K562 (cell line): ENCODE measurements around the gene GSS. TPM values are rescaled to one million over a fixed set of nuclear protein-coding genes. Genes with fewer than 3 reads are reported as not detected.

Experiments
- ATAC-seq: fragments of 200-7000 bp; cut with Tn5 transposase; 3 replicates; pipeline ENCODE4 v1.9.1; 2020; ENCODE audit warnings: moderate library complexity
- BruUV-seq: library from RNA; stranded (reverse); fragments of 400-500 nt; replicated peaks from 2 replicates; lab custom pipeline; 2021; lab: Mats Ljungman, UMichigan
- CTCF ChIA-PET: fragments of 300-600 bp; formaldehyde crosslinking; extraction: SDS; loops from one replicate; lab custom pipeline; 2021; ENCODE audit warnings: low intra/inter-chr PET ratio; lab: Yijun Ruan, JAX
- POLR2A ChIA-PET: fragments of 300-600, 350-650 bp; sonication (Branson Sonifier 250); formaldehyde crosslinking; extraction: SDS; loops from one replicate; lab custom pipeline; 2021; ENCODE audit warnings: antibody characterized with exemption, inconsistent platforms; lab: Yijun Ruan, JAX
- DNase-seq, 4 experiments: peaks; one replicate each; pipeline versions ENCODE4 v3.0.0 to v3.0.0-alpha.2; 2011 to 2018; ENCODE audit warnings: low spot score in 3 of 4, mixed read lengths in 3 of 4; ENCODE audit errors: extremely low read depth in 1 of 4
- FAIRE-seq: peaks from 2 replicates; lab custom pipeline; 2011; peaks lifted over from hg19 to GRCh38; lab: Jason Lieb, UNC
- H2AFZ ChIP-seq: 2 replicates; pipeline ENCODE4 v1.6.0; 2011; ENCODE audit warnings: low read depth, low read length, control low read depth, inconsistent platforms
- H3K27ac ChIP-seq: fragments of 200-600 bp; 3 replicates; pipeline ENCODE4 v1.8.0; 2011; ENCODE audit warnings: low read depth, mild to moderate bottlenecking, control low read depth, inconsistent platforms, low read length, moderate library complexity, mixed read lengths; ENCODE audit errors: extremely low read depth
- H3K27me3 ChIP-seq, 2 experiments: fragments of 300-600 bp in 1 of 2; 2 replicates in 1 of 2; 3 replicates in 1 of 2; pipeline versions ENCODE4 v1.6.0 to v1.8.0; 2011; ENCODE audit warnings: inconsistent platforms in 2 of 2, low read length in 2 of 2, mild to moderate bottlenecking in 1 of 2, mixed read lengths in 1 of 2, moderate library complexity in 1 of 2; ENCODE audit not compliant: control insufficient read depth in 2 of 2, insufficient read depth in 2 of 2
- H3K36me3 ChIP-seq: fragments of 300-600 bp; 3 replicates; pipeline ENCODE4 v1.8.0; 2011; ENCODE audit warnings: mild to moderate bottlenecking, low read length, inconsistent platforms; ENCODE audit not compliant: control insufficient read depth, insufficient read depth
- H3K4me1 ChIP-seq, 2 experiments: fragments of 200-600 bp in 1 of 2; replicated peaks in 1 of 2; 2 replicates in 1 of 2; 3 replicates in 1 of 2; pipeline versions ENCODE4 v1.5.1 to v1.8.0; 2011; ENCODE audit warnings: inconsistent platforms in 2 of 2, low read length in 2 of 2, mild to moderate bottlenecking in 1 of 2, mixed read lengths in 1 of 2, moderate library complexity in 1 of 2; ENCODE audit not compliant: control insufficient read depth in 2 of 2, insufficient read depth in 2 of 2
- H3K4me2 ChIP-seq: 2 replicates; pipeline ENCODE4 v1.6.1; 2011; ENCODE audit warnings: low read length, control low read depth, inconsistent platforms, mixed read lengths; ENCODE audit not compliant: insufficient read depth
- H3K4me3 ChIP-seq: fragments of 200-600 bp; sonication (generic), shearing (Covaris generic); 2 replicates; pipeline ENCODE4 v1.5.1; 2016; ENCODE audit warnings: control low read depth, inconsistent platforms
- H3K79me2 ChIP-seq: fragments of 200-600 bp; 3 replicates; pipeline ENCODE4 v1.8.0; 2011; ENCODE audit warnings: low read length, inconsistent platforms; ENCODE audit not compliant: control insufficient read depth, insufficient read depth
- H3K9ac ChIP-seq, 2 experiments: 2 replicates each; pipeline versions ENCODE4 v1.6.0 to v1.6.1; 2011; ENCODE audit warnings: low read depth in 2 of 2, low read length in 2 of 2, control low read depth in 1 of 2, inconsistent platforms in 1 of 2, mild to moderate bottlenecking in 1 of 2, mixed read lengths in 1 of 2; ENCODE audit not compliant: insufficient read depth in 1 of 2
- H3K9me1 ChIP-seq: one replicate; pipeline ENCODE4 v1.6.0; 2011; ENCODE audit warnings: inconsistent platforms, mild to moderate bottlenecking, low read length, moderate library complexity; ENCODE audit not compliant: control insufficient read depth, insufficient read depth
- H3K9me3 ChIP-seq: replicated peaks from 2 replicates; pipeline ENCODE4 v1.5.1; 2011; ENCODE audit warnings: low read depth, low read length, inconsistent platforms; ENCODE audit not compliant: control insufficient read depth, insufficient read depth
- H4K20me1 ChIP-seq: replicated peaks from 2 replicates; pipeline ENCODE4 v1.6.1; 2011; ENCODE audit warnings: low read length, inconsistent platforms, mixed read lengths; ENCODE audit not compliant: control insufficient read depth, insufficient read depth
- POLR2G ChIP-seq: fragments of 200-400 bp; formaldehyde crosslinking; IDR thresholded peaks from 2 replicates; pipeline ENCODE4 v1.6.1; 2017; ENCODE audit warnings: low read depth, mild to moderate bottlenecking, antibody characterized with exemption, low read length, moderate library complexity
- WGBS: fragments of 100-300 bp; shearing (Covaris generic); methylation state at CpG from one replicate; pipeline ENCODE4 v1.1.6; 2016; ENCODE audit warnings: low coverage, mixed read lengths; ENCODE audit not compliant: insufficient coverage; ENCODE audit errors: missing lambda C conversion rate; 5-methylcytosine and 5-hydroxymethylcytosine counted together
- in situ Hi-C: fragments of 300-500 bp; cut with MboI; formaldehyde crosslinking; loops from 4 replicates; pipeline ENCODE4 v1.15.0; 2018; ENCODE audit warnings: inconsistent platforms, mixed read lengths
- intact Hi-C: fragments of 100-400 bp; cut with micrococcal nuclease; formaldehyde crosslinking; loops from 2 replicates; pipeline ENCODE4 v1.14.2; 2022
- polyA plus RNA-seq, 8 experiments: library from polyadenylated mRNA; depleted of rRNA in 4 of 8; stranded (reverse) in 5 of 8; unstranded in 3 of 8; fragments of >200 nt; fragmentation: Nextera tagmentation in 2 of 8; fragmentation: Illumina TruSeq in 1 of 8; extraction: Ambion mirVana in 2 of 8; extraction: Trizol in 1 of 8; gene quantifications; 2 replicates each; pipeline versions ENCODE4 v1.2.1 to v1.2.3, GENCODE V29; 2011 to 2014; ENCODE audit warnings: inconsistent platforms in 1 of 8, missing spikeins in 1 of 8
- total RNA-seq, 7 experiments: library from RNA; depleted of rRNA in 6 of 7; stranded (reverse); fragments of >200 nt in 6 of 7; fragmentation: Illumina TruSeq in 2 of 7; extraction: Trizol in 2 of 7; gene quantifications; 2 replicates each; pipeline versions ENCODE4 v1.2.1 to v1.2.3, GENCODE V29; 2011 to 2021; ENCODE audit warnings: low replicate concordance in 1 of 7
- TF ChIP-seq, protein P1 (sequence below): sonication (generic); formaldehyde crosslinking; IDR thresholded peaks from 2 replicates; pipeline ENCODE4 v1.8.0; 2022; ENCODE audit warnings: mild to moderate bottlenecking, missing genetic modification reagents

GSS gene
- total and polyA plus RNA-seq, 9 of the 15 experiments (the other 6 are each of a cell fraction or from before 2014, with no cell fraction given), result 18.4 to 165 (median 89.4) TPM

DNA sequence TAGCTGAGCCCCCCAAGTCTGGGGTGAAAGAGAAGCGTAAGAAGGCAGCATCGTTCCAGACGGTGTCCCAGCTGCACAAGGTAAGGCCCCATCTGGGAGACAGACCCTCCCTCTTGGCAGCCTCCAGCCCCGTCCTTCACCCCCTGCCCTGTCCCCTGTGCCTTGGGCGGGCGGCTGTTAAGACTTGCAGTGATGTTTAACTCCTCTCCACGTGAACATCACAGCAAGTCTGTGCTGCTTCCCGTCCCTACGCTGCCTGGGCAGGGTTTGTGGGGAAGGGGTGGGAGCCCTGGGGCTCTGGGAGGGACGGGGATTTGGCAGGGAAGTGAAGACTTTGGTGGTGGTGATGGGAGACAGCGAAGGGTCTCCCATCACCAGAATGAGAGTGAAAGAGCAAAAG lies 34.6 kb upstream of the GSS start:
- Histone ChIP-seq H3K9me3 (no peaks in the 10 kb centered on the region), H3K27me3 (no peaks in the 10 kb centered on the region), H4K20me1 (peaks cover 4% of the 10 kb centered on the region; the same call in 1 of the 2 replicates), H3K79me2 (no peaks in the 10 kb centered on the region), H3K9me1 (no peaks in the 10 kb centered on the region), H2AFZ (no peak overlapping the region), H3K4me2 (no peak overlapping the region), H3K9ac (0 out of 4 replicates have a peak overlapping the region, but pooled peaks of 1 of the 2 experiments have one; percentile 26), H3K4me3 (no peak overlapping the region)
- ChIA-PET CTCF (no interaction called here), POLR2A (interaction anchor here (3.6 kb wide), 1 partner anchor 10 kb away, joined by 17 read pairs; no protein-coding TSS in a partner anchor)
- in situ Hi-C loops, result no loop called here
- FAIRE-seq (no peak), ATAC-seq (no peak), DNase-seq (no peak)
- WGBS, result 72% methylated on average over 10 of the region's 11 CpGs
- no TSS peak for BruUV-seq
- intact Hi-C loops, result no loop called here
- TF ChIP-seq, protein P1, sequence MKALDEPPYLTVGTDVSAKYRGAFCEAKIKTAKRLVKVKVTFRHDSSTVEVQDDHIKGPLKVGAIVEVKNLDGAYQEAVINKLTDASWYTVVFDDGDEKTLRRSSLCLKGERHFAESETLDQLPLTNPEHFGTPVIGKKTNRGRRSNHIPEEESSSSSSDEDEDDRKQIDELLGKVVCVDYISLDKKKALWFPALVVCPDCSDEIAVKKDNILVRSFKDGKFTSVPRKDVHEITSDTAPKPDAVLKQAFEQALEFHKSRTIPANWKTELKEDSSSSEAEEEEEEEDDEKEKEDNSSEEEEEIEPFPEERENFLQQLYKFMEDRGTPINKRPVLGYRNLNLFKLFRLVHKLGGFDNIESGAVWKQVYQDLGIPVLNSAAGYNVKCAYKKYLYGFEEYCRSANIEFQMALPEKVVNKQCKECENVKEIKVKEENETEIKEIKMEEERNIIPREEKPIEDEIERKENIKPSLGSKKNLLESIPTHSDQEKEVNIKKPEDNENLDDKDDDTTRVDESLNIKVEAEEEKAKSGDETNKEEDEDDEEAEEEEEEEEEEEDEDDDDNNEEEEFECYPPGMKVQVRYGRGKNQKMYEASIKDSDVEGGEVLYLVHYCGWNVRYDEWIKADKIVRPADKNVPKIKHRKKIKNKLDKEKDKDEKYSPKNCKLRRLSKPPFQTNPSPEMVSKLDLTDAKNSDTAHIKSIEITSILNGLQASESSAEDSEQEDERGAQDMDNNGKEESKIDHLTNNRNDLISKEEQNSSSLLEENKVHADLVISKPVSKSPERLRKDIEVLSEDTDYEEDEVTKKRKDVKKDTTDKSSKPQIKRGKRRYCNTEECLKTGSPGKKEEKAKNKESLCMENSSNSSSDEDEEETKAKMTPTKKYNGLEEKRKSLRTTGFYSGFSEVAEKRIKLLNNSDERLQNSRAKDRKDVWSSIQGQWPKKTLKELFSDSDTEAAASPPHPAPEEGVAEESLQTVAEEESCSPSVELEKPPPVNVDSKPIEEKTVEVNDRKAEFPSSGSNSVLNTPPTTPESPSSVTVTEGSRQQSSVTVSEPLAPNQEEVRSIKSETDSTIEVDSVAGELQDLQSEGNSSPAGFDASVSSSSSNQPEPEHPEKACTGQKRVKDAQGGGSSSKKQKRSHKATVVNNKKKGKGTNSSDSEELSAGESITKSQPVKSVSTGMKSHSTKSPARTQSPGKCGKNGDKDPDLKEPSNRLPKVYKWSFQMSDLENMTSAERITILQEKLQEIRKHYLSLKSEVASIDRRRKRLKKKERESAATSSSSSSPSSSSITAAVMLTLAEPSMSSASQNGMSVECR (CRISPR knock-in tag), result no peak
- TF ChIP-seq POLR2G, result peak; percentile 45; the same call in 1 of the 2 replicates
- TF ChIP-seq, all 486 proteins: peak for 1
- Histone ChIP-seq H3K36me3 (peaks cover 8% of the 10 kb centered on the region; the same call in 2 of the 3 replicates), H3K4me1 (peaks cover 0 to 32% of the 10 kb centered on the region in 2 experiments; a peak in 3 of 5 replicates), H3K27ac (no peak overlapping the region)
